Heart right ventricle (tissue), 16 donors: ENCODE measurements around the gene PTK7. TPM values are rescaled to one million over a fixed set of nuclear protein-coding genes. Genes with fewer than 3 reads are reported as not detected.

ENCODE experiments used
- ATAC-seq, 8 donors: fragments of 200-7000 bp; cut with Tn5 transposase; one replicate each; pipeline ENCODE4 v1.9.1; 2020; ENCODE audit warnings: mild to moderate bottlenecking in 8 of 8, moderate library complexity in 8 of 8, moderate number of reproducible peaks in 1 of 8
- DNase-seq, 2 donors: peaks; one replicate each; pipeline ENCODE4 v3.0.0-alpha.2; 2020
- H3K27ac ChIP-seq, 10 donors: fragments of 200-600 bp; sonication (generic) in 2 of 10; one replicate each; pipeline versions ENCODE4 v1.5.0 to v1.8.0; 2020 to 2022; ENCODE audit warnings: mild to moderate bottlenecking in 3 of 10
- H3K27me3 ChIP-seq, 7 donors: fragments of 200-600 bp; one replicate each; pipeline ENCODE4 v1.8.0; 2021 to 2022; ENCODE audit warnings: mild to moderate bottlenecking in 2 of 7
- H3K36me3 ChIP-seq, 9 donors: fragments of 200-600 bp; sonication (generic) in 1 of 9; one replicate each; pipeline versions ENCODE4 v1.5.0 to v1.8.0; 2020 to 2022; ENCODE audit warnings: mild to moderate bottlenecking in 2 of 9
- H3K4me1 ChIP-seq, 9 donors: fragments of 200-600 bp; sonication (generic) in 1 of 9; one replicate each; pipeline versions ENCODE4 v1.5.0 to v1.8.0; 2020 to 2022; ENCODE audit warnings: mild to moderate bottlenecking in 4 of 9
- H3K4me3 ChIP-seq, 10 donors: fragments of 200-600 bp; sonication (generic) in 2 of 10; one replicate each; pipeline versions ENCODE4 v1.5.0 to v1.8.0; 2020 to 2022; ENCODE audit warnings: mild to moderate bottlenecking in 7 of 10, moderate library complexity in 2 of 10
- H3K9me3 ChIP-seq, 11 donors: fragments of 200-600 bp in 10 of 11; sonication (generic) in 2 of 11; one replicate each; pipeline versions ENCODE4 v1.5.0 to v1.8.0; 2013 to 2022; ENCODE audit warnings: mild to moderate bottlenecking in 2 of 11, control low read depth in 1 of 11, moderate library complexity in 1 of 11
- WGBS, 2 donors: extraction: QIAGEN DNeasy Blood & Tissue Kit; methylation state at CpG; one replicate each; pipeline ENCODE4 v1.1.7; 2013; ENCODE audit warnings: inconsistent platforms in 1 of 2; 5-methylcytosine and 5-hydroxymethylcytosine counted together
- intact Hi-C, 10 donors: fragments of 100-400 bp; cut with DNase I; formaldehyde crosslinking; loops; one replicate each; pipeline versions ENCODE4 v1.11.1 to v1.14.2; 2022
- polyA plus RNA-seq, 2 donors: library from polyadenylated mRNA; stranded (reverse); fragments of 200-250 nt; gene quantifications; one replicate each; pipeline ENCODE4 v1.2.3, GENCODE V29; 2013
- total RNA-seq, 10 donors: library from RNA; stranded (reverse); fragmentation: NEBNext Ultra II Directional in 3 of 10; extraction: Animal tissue kit (Norgen Biotek cat#: 25700) in 3 of 10; gene quantifications; one replicate each; pipeline versions ENCODE4 v1.2.1 to v1.2.4, GENCODE V29; 2021 to 2023
- TF ChIP-seq, protein P1 (sequence below), 9 donors: fragments of 200-600 bp; sonication (generic) in 2 of 9; IDR thresholded peaks; one replicate each; pipeline versions ENCODE4 v1.5.0 to v1.8.0; 2021 to 2022; ENCODE audit warnings: antibody characterized with exemption in 9 of 9, mild to moderate bottlenecking in 5 of 9, moderate library complexity in 1 of 9
- donor health status: Arrhythmogenic right ventricular cardiomyopathy.
- donor health status: ischemic (EF 13 %, LVEDD 7.1; RV severe dilation, severe dysfunction).
- donor health status: healthy with polysubstance abuse.
- donor health status: DM: no; HTN: yes; CAD: no.
- donor health status: DM: no; HTN: no; CAD: no.
- donor health status: ischemic (EF 25% LVEDD 6.9; RV normal size, moderate dysfunction).
- donor health status: ischemic (EF 25% LVEDD 5.7; RV mildly dilated, moderate dysfunction).
- donor health status: healthy.
- donor health status: DM: yes; HTN: yes; CAD: no.
- donor health status: Ischemic cardiomyopathy.
- donor health status: ischemic (EF 35%, LVEDD 5.7; RV mildly dilated, moderate dysfunction).
- donor health status: nonischemic (EF 11% LVEDD 7.7; RV severe dilation, severe dysfunction).
- donor health status: DM: yes; HTN: yes; CAD: no.
- donor health status: PGD.
- donor health status: ischemic (EF 29% LVEDD 5.4; RV normal size, mild dysfunction).
- donor health status: nonischemic (EF 23%, LVEDD 6.1; RV moderate dilation, normal function).

PTK7 gene
- total and polyA plus RNA-seq, 12 donors: 0.80 to 6.3 (median 2.2) TPM

DNA sequence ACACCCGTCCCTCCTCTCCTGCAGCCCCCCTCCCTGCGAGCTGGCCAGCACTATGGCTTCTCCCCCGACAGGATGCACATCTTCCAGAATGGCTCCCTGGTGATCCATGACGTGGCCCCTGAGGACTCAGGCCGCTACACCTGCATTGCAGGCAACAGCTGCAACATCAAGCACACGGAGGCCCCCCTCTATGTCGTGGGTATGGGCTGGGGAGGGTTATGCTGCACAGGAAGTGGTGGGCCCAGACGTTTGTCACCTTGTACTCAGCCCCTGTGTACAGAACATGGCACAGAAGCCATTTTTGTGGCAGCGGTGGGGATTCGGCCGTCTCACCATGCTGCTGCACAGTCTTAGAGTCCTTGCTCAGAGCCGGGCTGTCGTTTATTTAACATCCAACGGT is 66.0 kb downstream of the PTK7 start:
- WGBS, 2 donors: 80 to 85% methylated on average over 14 of the region's 14 CpGs
- no peak for DNase-seq

DNA sequence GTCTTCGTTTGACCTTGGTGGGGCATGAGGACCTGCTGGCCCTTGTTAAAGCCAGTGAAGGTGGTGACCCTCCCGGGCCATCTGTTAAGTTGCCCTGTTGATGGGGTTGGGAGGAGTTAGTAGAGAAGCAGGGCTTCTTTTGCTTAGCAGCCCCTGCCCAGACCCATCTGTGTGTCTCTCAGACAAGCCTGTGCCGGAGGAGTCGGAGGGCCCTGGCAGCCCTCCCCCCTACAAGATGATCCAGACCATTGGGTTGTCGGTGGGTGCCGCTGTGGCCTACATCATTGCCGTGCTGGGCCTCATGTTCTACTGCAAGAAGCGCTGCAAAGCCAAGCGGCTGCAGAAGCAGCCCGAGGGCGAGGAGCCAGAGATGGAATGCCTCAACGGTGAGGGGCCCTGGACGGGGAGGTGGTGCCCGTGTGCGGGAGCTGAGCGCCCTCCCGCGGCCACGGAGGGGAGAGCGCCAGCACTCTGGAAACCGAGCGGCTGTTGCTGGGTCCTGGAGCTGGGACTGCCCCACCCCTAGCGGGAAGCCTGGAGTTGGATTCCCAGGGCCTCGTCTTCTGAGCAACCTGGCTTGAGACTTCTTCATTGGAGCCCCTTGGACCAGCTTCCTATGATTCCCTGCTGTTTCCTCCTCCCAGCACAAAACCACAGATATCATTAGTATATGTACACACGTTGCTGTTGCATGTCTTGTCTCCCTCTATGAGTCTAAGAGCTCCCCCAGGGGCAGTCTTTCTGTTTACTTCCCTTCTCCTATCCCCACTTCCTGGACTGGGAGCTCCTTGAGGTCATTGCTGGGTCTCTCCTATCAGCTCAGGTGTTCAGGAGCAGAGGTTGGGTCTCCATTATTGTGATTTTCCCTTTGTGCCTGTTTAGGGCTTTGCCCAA is 67.4 kb downstream of the PTK7 start:
- Histone ChIP-seq H3K27ac (peak overlapping the region in 8 of 10 donors; percentile 2 to 69 (median 44)), H3K4me3 (peak overlapping the region in 1 of 10 donors; percentile 22)
- WGBS, 2 donors: 12% methylated on average over 25 of the region's 25 CpGs

More for the DNA sequence above, 66.0 kb downstream of the PTK7 start:
- Histone ChIP-seq H3K27me3 (no peaks in the 10 kb centered on the region), H3K27ac (no peak overlapping the region), H3K4me3 (no peak overlapping the region), H3K36me3 (no peaks in the 10 kb centered on the region), H3K9me3 (no peaks in the 10 kb centered on the region), H3K4me1 (peaks cover 7 to 18% (median 11%) of the 10 kb centered on the region in 9 donors)
- TF ChIP-seq, protein P1, sequence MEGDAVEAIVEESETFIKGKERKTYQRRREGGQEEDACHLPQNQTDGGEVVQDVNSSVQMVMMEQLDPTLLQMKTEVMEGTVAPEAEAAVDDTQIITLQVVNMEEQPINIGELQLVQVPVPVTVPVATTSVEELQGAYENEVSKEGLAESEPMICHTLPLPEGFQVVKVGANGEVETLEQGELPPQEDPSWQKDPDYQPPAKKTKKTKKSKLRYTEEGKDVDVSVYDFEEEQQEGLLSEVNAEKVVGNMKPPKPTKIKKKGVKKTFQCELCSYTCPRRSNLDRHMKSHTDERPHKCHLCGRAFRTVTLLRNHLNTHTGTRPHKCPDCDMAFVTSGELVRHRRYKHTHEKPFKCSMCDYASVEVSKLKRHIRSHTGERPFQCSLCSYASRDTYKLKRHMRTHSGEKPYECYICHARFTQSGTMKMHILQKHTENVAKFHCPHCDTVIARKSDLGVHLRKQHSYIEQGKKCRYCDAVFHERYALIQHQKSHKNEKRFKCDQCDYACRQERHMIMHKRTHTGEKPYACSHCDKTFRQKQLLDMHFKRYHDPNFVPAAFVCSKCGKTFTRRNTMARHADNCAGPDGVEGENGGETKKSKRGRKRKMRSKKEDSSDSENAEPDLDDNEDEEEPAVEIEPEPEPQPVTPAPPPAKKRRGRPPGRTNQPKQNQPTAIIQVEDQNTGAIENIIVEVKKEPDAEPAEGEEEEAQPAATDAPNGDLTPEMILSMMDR (IDR thresholded peaks at IDR 0.05): no peak
- no peak for ATAC-seq
- intact Hi-C loops: loop anchor here in 8 of 10 donors (2.0 to 5.0 kb wide), 7 partner anchors 70 to 241 kb away; partner anchors contain the start of gene CUL7 (in 1 of the 8)

DNA sequence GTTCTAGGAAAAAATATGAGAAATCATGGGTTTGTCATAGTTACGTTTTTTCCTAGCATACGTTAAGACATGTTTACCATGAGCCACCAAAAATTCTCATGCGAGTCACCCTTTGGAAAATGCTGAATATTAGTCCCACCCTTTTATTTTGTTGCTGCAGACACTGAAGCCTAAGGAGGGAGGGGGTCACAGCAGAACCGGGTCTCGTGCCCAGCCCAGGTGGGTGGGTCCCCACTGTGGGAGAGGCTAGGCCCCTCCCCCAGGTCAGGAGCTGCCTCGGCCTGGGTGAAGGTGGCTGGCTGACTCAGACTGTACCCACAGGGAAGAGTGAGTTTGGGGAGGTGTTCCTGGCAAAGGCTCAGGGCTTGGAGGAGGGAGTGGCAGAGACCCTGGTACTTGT is 68.8 kb downstream of the PTK7 start:
- H3K9me3 ChIP-seq: no peaks in the 10 kb centered on the region
- intact Hi-C loops: loop anchor here in 7 of 10 donors (2.0 to 5.0 kb wide), 5 partner anchors 73 to 244 kb away; partner anchors contain the start of gene CUL7 (in 1 of the 7)
- no peak for ATAC-seq

More for the DNA sequence above, 67.4 kb downstream of the PTK7 start:
- no peaks in the 10 kb centered on the region for H3K27me3 ChIP-seq
- H3K9me3 ChIP-seq: no peaks in the 10 kb centered on the region
- peaks cover 7 to 23% (median 11%) of the 10 kb centered on the region in 9 donors for H3K4me1 ChIP-seq
- TF ChIP-seq, protein P1 (IDR thresholded peaks at IDR 0.05): peak; percentile 84 to 99 (median 94)
- ATAC-seq: peak; percentile 94 to 98 (median 96)
- DNase-seq: peak; percentile 86 to 88
- intact Hi-C loops: loop anchor here (1.0 to 5.0 kb wide), 9 partner anchors 71 to 243 kb away; partner anchors contain the start of gene CUL7 (in 1 of the 10)
- H3K36me3 ChIP-seq: no peaks in the 10 kb centered on the region

DNA sequence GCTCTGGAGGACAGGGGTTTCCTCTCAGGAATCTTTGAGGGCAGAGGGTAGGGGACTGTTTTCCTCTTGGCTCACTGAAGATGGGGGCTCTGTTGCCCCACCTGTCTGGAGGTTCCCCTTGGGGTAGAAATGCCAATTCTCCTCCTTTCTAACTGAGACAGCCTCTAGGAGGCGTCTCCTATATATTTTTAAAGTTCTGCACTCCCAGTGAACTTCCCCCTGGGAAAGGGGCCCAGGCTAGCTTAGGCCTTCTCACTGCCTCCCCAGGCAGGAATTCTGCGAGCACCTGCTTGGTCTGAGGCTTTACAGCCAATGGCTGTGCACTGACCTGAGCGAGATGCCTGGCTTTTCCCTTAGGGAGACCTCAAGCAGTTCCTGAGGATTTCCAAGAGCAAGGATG is 70.1 kb downstream of the PTK7 start:
- no peaks in the 10 kb centered on the region for H3K9me3 ChIP-seq
- ATAC-seq (no peak), DNase-seq (no peak)
- no peak overlapping the region for H3K4me3 ChIP-seq
- WGBS, 2 donors: 96% methylated on average over 3 of the region's 3 CpGs
- peaks cover 7 to 23% (median 11%) of the 10 kb centered on the region in 9 donors for H3K4me1 ChIP-seq
- intact Hi-C loops: no loop called here
- H3K27me3 ChIP-seq: no peaks in the 10 kb centered on the region
- no peaks in the 10 kb centered on the region for H3K36me3 ChIP-seq
- H3K27ac ChIP-seq: no peak overlapping the region
- TF ChIP-seq, protein P1 (IDR thresholded peaks at IDR 0.05): no peak

More for the DNA sequence above, 68.8 kb downstream of the PTK7 start:
- 84 to 86% methylated on average over 6 of the region's 6 CpGs for WGBS, 2 donors
- Histone ChIP-seq H3K4me3 (no peak overlapping the region), H3K4me1 (peaks cover 7 to 23% (median 11%) of the 10 kb centered on the region in 9 donors), H3K27me3 (no peaks in the 10 kb centered on the region), H3K27ac (no peak overlapping the region), H3K36me3 (no peaks in the 10 kb centered on the region)
- TF ChIP-seq, protein P1 (IDR thresholded peaks at IDR 0.05): no peak
- no peak for DNase-seq
